NCI-H82 treated with DMSO at 0.1 percent for 48 hours (cell line): ENCODE data around the gene SMAD6.

ENCODE experiments used
- DNase-seq: peaks from one replicate; lab custom pipeline; 2025; ENCODE audit not compliant: unreplicated experiment; lab: John Stamatoyannopoulos, UW

The SMAD6 gene

GRCh38 chr15:66702787-66703539 lies 927 bp downstream of the SMAD6 start:
- DNase-seq: no peak

- no peak for DNase-seq
Measured at GRCh38 chr15:66703540-66703941, 1.5 kb downstream of the SMAD6 start.

GRCh38 chr15:66704019-66704802 lies 2.2 kb downstream of the SMAD6 start:
- no peak for DNase-seq

GRCh38 chr15:66704803-66705153 lies 2.7 kb downstream of the SMAD6 start:
- no peak for DNase-seq

GRCh38 chr15:66705277-66706146 lies 3.5 kb downstream of the SMAD6 start:
- no peak for DNase-seq

- no peak for DNase-seq
Measured at GRCh38 chr15:66706225-66706732, 4.2 kb downstream of the SMAD6 start.

GRCh38 chr15:66706840-66707239 lies 4.8 kb downstream of the SMAD6 start:
- no peak for DNase-seq

- DNase-seq: peak; percentile 72
Measured at GRCh38 chr15:66707310-66708082, 5.5 kb downstream of the SMAD6 start.

GRCh38 chr15:66708389-66708788 lies 6.4 kb downstream of the SMAD6 start:
- no peak for DNase-seq

- no peak for DNase-seq
Measured at GRCh38 chr15:66709884-66710283, 7.8 kb downstream of the SMAD6 start.

- DNase-seq: no peak
Measured at GRCh38 chr15:66711260-66711659, 9.2 kb downstream of the SMAD6 start.

GRCh38 chr15:66711862-66712261 lies 9.8 kb downstream of the SMAD6 start:
- no peak for DNase-seq

- no peak for DNase-seq
Measured at GRCh38 chr15:66713843-66714508, 11.9 kb downstream of the SMAD6 start.

GRCh38 chr15:66714543-66714981 lies 12.5 kb downstream of the SMAD6 start:
- no peak for DNase-seq

GRCh38 chr15:66715181-66715624 lies 13.2 kb downstream of the SMAD6 start:
- no peak for DNase-seq

- DNase-seq: peak; percentile 47
Measured at GRCh38 chr15:66715720-66716655, 14.0 kb downstream of the SMAD6 start.

GRCh38 chr15:66716656-66717020 lies 14.6 kb downstream of the SMAD6 start:
- DNase-seq: no peak

- no peak for DNase-seq
Measured at GRCh38 chr15:66718220-66718988, 16.4 kb downstream of the SMAD6 start.
